HG03095 (cell line): ENCODE results near the gene S100A5.

Source experiments
- ATAC-seq: cut with Tn5 transposase; IDR thresholded peaks from one replicate; pipeline ENCODE4 v1.9.1; 2021; ENCODE audit warnings: moderate library complexity; ENCODE audit not compliant: unreplicated experiment

The S100A5 gene

DNA sequence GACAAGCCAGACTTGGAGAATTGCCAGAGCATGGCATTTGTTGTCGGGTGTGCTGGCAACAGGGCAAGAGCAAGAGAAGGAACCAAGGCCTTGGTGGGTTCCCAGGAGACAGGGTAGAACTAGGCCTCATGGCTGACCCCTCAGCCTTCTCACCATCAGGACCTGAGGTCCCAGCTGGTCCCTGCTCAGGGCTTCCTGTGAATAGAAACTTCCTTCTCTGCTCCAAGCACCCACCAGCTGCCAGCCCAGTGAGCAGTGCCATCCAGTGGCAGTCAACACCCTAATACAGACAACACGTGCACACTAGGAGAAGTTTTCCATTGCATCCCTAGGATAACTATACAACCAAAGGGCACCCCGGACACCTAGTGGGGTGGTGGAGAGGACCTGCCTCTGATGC, 27.7 kb downstream of the S100A5 start:
- ATAC-seq = no peak

GRCh38 chr1:153510984-153511410, 29.7 kb downstream of the S100A5 start:
- ATAC-seq = no peak

- no peak for ATAC-seq
Observed at GRCh38 chr1:153509729-153510354, 30.9 kb downstream of the S100A5 start.

DNA sequence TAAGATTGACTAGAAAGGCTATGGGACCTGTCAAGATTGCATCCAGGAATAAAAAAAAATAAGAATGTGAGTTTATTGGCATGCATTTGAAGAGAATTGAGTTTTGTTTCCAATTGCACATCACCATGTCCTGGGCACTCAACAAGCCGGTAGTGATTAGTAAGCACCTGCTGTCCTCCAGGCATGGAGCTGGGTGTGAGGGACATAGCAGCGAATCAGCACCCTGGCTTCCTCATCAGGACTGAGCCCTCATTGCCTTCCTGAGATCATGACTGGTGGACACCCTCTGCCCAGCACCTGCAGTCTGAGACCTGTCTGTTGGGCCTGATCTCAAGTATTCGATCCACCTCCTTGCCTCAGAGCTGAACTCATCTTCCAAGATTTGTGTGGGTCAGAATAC, 31.7 kb downstream of the S100A5 start:
- ATAC-seq = no peak

DNA sequence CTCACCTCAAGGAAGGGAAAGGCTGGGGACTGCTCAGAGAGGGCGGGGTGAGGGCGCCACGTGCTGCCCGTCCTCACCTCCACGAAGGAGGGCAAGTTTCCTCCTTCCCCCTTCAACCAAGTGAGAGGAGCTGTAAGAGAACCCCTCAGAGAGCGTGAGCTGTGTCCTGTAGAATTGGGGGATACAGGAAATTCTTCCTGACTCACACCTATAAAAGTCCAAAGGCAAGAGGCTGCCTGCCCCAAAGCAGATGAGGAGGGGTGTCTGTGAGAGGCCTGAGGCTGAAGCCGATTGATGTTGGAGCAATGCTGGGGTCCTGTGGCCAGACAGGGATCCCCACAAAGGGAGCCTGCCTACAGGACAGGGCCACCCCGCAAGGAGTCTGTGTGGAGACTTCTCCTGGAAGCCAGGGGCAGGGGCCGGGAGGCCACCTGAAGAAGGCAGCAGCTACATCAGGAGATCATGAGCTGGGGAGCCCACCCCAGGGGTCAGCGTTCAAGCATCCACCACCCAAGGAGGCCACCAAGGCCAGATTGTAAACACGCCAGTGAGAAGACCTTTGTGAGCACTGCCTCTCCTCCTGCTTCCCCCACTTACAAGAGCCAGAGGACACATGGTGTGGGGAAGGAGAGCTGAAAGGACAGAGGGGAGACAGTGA, 32.7 kb downstream of the S100A5 start:
- no peak for ATAC-seq

GRCh38 chr1:153506831-153507413, 33.8 kb downstream of the S100A5 start:
- ATAC-seq = no peak

DNA sequence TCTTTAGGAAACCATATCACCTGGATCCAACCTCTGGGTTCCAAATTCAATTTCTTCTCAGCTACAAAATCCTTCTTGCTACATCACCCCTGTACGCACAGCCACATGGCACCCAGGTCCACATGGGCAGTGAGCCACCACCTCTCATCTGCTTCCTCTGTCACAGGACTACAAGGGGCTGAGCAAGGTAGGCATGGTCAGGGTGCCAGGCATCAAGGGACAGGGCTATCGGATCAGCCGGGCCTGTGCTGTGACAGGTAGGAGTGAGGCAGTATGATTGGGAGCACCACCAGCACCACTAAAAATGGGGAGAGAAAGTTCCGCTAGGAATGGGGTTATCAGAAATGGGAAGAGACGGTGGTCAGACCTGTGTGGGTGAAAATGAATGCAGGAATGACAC, 34.3 kb downstream of the S100A5 start:
- no peak for ATAC-seq

- ATAC-seq = no peak
Observed at GRCh38 chr1:153505576-153505975, 35.2 kb downstream of the S100A5 start.

GRCh38 chr1:153503766-153504165, 37.0 kb downstream of the S100A5 start:
- ATAC-seq = no peak

GRCh38 chr1:153498746-153499145, 42.0 kb downstream of the S100A5 start:
- no peak for ATAC-seq

DNA sequence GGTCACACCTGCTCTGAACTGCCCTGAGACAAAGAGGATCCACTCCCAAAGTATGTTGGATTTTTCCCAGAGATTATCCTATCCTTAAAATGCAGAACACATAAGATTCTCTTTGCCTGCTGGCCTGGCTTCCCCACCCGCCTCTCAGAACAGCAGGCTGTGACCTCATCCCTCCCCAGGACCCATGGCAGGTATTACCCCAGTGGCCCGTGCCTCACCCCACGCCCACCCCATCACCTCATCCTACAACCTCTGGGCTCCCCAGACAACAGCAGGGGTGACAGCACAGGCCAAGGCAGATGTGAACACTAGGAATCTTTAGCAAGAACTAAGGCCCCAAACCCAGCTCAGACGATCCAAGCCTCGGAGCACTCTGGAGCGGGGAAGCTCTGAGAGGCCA, 45.2 kb downstream of the S100A5 start:
- no peak for ATAC-seq

GRCh38 chr1:153494976-153495535, 45.7 kb downstream of the S100A5 start:
- ATAC-seq = no peak

DNA sequence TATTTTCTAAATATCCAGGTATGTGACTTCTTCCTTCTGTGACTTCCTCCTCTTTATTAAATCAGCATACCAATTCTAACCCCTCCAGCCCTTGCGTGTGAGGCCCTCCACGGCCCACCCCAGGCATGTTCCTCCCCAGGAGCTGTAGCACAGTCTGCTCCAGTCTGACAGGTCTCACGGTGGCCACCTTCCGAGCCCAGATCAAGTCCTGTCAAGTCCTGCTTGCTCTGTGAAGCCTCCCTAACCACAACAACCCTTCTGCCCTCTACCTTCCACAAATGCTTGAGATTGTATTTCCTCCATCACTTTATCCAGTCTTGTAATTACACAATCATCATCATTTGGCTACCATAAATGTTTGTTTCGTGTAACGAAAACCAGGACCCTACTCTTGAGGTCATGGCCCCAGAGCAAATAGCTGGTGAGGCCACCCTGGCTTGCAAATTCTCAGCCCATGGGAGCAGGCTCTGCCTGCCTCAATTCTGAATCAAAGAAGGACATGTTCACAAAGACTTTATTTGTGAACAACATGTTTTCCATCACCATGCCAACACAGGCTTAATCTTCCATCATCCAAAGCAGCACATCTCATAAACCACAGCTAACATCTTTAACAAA, 47.3 kb downstream of the S100A5 start:
- ATAC-seq = no peak

DNA sequence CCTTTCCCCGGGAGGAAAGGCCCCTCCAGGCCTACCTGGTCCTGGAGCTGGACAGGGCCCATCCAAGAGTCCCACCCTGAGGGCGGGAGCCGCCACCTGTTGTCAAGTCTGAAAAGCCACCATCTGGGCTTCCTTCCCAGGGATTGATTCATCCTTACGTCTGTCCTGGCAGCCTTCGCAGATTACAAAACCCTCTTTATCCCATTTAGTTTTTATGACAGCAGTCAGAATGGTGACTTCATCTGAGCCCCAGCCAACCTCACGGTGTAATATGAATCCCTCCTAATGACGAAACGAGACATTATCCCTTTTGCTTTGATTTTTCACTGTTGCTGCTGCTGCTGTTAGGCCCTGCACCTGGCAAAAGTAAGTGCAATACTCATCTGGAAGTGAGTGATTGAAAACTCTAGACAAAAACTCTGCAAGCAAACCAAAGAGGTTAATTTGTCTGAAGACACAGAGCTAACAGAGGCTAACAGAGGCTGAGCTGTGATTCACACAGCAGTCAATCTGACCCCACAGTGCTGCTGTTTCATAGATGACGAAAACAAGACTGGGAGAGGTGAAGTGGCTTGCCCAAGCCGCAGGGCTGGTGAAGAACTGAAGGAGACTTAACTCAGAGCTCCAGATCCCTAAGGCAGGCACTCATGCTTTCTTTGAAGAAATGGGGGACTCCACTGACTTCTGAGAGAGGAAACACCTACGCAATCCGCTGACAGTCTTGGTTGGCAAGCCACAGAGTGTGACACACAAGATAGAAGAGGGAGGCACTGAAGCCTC, 50.3 kb downstream of the S100A5 start:
- no peak for ATAC-seq

DNA sequence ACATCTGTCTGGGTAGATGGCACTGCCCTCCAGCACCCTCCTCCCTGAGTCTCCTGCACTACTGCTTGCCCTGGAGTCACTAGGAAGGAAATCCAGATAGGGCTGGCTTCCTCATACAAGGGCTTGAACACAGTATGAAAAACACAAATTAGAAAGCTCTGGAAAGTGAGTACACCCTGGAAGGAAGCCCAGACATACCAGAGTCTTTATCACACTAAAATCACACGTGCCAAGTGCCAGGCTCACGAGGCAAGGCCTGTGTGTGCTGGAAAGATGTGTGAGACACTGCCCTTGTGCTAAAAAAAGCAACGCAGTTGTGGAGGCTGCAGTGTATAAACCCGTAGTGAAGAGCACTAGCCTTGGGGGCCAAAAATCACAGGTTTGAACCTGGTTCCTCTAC, 52.0 kb downstream of the S100A5 start:
- no peak for ATAC-seq

- ATAC-seq = no peak
Observed at GRCh38 chr1:153487707-153488106, 53.0 kb downstream of the S100A5 start.
